GM19099 (cell line): ENCODE results near the gene IRAK2.

Experiments used
- POLR2A ChIP-seq: IDR thresholded peaks from 3 replicates; pipeline ENCODE4 v1.6.1; 2011; ENCODE audit warnings: low read depth; ENCODE audit not compliant: insufficient read length; ENCODE audit errors: extremely low read depth

Gene IRAK2

DNA sequence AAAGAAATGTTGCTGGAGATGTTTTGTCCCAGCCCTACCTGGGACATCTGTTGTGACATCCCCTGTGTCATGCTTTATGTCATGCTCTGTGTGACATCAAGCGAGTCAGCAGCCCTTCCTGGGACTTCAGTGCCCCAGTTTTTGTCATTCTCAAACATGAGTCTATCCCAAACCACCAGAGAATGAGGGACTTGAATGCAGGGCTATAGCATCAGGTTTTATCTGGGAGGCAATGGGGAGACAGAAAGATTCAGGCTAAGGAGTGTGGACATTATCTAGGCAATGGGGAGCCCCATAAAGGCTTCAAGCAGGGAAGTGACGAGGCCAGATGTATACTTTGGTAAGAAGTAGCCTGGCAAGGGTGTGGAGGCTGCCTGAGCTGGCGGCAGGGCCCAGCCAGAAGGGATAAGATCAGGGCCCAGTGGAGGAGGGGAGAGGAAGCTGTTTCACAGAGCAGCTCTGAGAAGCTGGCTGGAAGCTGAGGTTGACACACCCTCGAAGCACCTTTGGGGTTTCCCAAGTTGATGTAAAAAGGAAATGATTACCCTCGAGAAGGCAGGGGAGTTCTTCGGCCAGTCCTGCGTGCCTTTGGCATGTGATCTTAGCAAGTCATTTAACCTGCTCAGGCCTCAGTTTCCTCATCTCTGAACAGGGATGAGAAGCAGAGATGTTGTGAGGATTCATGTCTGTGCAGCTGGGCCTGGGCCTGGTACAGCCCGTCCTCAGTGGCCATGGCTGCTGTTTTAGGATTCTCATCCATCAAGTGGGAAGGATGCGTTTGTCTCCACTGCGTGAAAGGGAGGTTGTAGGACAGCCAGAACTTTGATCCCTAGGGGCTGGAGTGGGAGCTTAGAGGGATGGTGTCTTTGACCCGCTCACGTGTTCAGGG lies 34.3 kb downstream of the IRAK2 start:
- TF ChIP-seq POLR2A: peak; percentile 34

- no peak for TF ChIP-seq POLR2A
These were observed 40.2 kb downstream of the IRAK2 start for GRCh38 chr3:10204921-10205320.

DNA sequence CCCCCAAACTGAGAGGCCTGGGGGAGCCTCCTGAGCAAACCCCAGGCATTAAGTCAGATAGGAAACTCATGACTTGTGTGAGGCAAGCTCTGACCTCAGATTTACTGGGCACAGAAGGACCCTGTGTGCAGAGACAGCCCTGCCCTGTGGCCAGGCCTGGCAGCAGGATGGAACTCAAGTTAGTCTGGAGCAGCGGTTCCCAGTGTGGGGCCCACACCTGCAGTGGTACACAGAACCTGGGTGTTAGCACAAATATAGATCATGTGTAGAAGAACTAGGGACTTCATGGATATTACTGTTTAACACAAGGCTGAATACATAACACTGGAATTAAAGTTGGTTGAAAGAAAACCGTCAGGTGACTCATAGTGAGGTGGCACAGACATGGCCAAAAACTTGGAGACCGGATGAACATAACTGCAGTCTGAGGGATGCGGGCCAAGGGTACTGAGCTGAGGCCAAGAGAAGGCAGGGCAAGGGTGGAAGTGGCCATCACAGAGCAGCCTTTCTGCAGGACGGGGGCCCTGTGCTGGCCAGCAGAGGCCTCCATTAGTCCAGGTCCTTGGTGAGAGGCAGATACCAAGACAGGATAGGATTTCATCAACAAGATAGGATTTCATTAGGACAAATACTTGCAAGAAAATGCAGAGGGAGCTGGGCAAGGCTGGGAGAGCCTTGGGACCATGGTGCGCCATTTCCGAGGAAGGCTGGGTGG lies 40.9 kb downstream of the IRAK2 start:
- no peak for TF ChIP-seq POLR2A

GRCh38 chr3:10206166-10206511 lies 41.4 kb downstream of the IRAK2 start:
- TF ChIP-seq POLR2A: no peak

GRCh38 chr3:10213156-10213792 lies 48.6 kb downstream of the IRAK2 start:
- TF ChIP-seq POLR2A: no peak

GRCh38 chr3:10215578-10216368 lies 51.1 kb downstream of the IRAK2 start:
- TF ChIP-seq POLR2A: no peak

- TF ChIP-seq POLR2A: no peak
These were observed 52.6 kb downstream of the IRAK2 start for GRCh38 chr3:10217359-10217758.

GRCh38 chr3:10219737-10220136 lies 55.0 kb downstream of the IRAK2 start:
- no peak for TF ChIP-seq POLR2A

DNA sequence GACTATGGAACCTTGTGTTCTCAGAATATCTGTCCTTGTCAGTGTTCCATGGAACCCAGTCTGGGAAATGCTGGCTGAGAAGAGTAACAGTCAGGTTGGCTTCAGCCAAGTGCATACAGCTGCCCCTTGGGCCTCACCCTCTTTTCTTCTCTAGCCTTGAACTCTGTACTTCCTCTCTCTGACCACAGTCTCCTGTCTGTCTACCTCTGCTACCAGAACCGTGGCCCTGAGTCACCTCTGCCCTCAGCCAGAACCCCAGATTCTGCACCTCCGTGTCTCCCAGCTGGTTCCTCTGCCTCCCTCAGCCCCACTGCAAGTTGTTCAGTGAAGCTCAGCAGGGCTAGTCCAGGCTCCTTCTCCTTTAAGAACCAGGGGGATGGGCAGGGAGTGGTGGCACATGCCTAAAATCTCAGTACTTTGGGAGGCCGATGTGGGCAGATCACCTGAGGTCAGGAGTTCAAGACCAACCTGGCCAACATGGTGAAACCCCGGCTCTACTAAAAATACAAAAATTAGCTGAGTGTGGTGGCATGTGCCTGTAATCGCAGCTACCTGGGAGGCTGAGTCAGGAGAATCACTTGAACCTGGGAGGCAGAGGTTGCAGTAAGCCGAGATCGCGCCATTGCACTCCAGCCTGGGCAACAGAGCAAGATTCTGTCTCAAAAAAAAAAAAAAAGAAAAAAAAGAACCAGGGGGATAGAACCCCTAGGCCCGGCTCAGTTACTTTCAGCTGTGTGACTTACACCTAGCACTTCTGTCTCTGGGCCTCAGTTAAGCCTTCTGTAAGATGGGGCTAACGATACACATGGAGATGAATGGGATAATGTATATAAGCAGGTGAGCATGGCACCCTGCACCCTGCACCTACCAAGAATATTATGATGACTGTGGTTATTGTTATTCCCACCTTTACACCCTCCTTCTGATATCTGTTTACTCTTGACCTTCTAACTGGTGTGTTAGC lies 59.2 kb downstream of the IRAK2 start:
- no peak for TF ChIP-seq POLR2A

GRCh38 chr3:10224794-10225665 lies 60.3 kb downstream of the IRAK2 start:
- TF ChIP-seq POLR2A: no peak

GRCh38 chr3:10226293-10226692 lies 61.6 kb downstream of the IRAK2 start:
- peak; percentile 23 for TF ChIP-seq POLR2A

GRCh38 chr3:10228248-10228950 lies 63.7 kb downstream of the IRAK2 start:
- TF ChIP-seq POLR2A: no peak
